Hematopoietic multipotent progenitor cell treated with erythropoietin and hydrocortisone succinate and interleukin-3 and kit ligand, for 6 days (in vitro differentiated cells): Measurements from ENCODE around the gene GDPD4.

Experiments
- DNase-seq: peaks from one replicate; pipeline ENCODE4 v3.0.0-alpha.2; 2015

The GDPD4 gene

GRCh38 chr11:77299528-77299993 is 1.9 kb downstream of the GDPD4 start:
- DNase-seq = peak; percentile 27

DNA sequence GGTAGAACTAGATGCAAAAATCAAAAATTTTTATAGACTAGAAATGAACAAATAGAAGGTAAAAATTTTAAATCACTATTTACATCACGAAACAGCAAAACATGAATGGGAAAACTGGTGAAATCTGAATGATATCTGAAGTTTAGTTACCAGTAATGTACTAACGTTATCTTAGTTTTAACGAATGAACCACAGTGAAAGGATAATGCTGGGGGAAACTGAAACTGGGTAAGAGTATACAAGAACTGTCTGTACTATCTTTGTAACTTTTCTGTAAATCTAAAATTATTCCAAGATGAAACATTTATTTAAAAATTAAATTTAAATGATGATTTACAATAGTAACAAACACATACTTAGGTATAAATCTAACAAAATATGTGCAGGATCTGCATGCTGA is 7.4 kb downstream of the GDPD4 start:
- no peak for DNase-seq

DNA sequence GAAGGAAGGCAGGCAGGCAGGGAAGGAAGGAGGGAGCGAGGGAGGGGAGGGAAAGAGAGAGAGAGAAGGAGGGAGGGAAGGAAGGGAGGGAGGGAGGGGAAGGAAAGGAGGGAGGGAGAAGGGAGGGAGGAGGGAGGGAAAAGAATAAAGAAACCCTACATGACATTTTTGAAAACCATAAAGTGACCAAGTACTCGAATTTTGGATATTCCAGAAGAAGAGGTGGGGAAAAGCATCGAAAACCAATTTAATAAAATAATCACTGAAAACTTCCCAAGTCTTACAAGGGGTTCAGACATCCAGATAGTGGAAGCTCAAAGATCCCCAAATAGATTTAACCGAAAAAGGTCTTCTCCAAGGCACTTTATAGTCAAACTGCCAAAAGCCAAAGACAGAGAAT is 11.7 kb downstream of the GDPD4 start:
- DNase-seq = no peak

DNA sequence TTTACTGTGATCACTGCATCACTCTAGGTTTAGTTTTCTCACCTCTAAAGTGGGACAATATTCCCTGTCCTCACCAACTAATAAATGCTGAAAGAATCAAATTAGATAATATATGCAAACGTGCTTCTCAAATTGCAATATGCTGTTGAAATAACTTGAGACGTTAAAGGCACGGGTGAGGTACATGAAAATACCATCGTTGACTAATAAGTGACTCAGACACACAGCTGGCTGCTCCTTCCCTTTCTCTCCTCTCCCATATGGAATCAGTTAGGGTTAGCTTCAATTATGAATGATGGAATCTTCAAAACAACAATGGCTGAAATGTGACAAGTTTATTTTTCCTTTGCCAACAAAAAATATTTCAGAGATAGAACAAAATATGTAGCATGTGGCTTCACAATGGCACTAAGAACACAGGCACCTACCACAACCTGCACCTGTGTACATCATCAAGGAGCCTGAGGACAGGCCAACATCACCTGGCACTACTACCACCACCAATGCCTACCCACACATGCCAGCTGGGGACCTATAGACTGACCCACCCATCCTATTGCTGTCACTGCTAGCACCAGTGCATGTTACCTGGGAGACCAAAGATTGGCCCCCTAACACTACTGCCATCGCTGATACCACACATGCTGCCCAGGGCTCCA is 13.7 kb downstream of the GDPD4 start:
- no peak for DNase-seq

- no peak for DNase-seq
Measured at GRCh38 chr11:77287136-77287535, 14.3 kb downstream of the GDPD4 start.

DNA sequence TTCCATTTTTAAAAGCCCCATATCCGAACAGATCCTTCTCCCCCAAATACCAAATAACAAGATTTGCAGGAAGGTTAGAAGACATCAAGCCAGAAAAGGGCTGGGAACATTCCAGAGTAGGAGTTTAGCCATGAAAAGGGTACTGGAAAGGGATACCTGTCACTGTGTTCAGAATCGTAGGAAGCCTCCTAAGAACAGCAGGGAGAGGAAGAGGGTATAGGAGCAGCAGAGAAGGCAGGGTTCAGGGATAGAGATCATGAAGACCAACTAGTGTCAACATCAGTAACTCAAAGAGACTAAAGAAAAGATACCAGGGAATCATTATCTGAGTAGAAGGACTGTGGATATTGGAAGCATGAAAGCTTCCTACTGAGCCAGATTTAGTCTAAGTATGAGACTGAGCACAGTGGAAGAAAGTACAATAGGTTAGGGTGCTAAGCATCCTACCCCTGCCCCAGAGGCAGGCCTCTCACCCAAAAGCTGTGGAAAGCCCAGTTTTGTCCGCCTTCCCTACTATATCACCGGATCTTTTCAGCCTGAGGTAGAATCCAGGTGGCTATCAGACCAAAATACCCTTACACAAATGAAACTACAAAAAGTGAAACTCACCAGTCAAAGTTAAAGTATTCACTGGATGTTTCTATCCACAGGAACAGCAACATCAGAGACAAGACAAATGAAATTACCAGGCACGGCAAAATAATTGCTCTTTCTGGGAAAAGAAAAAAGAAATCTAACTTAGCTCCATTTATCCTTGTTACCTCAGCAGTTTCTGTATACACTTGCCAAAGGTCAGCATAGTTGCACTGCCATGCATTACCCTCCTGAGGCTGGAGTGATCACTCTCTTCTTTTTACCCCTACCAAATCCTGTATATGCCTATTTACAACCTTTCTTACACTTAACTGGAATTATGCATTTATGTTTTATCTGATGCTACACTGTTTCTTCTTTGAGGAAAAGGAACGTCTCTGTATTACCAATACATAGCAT is 16.7 kb downstream of the GDPD4 start:
- no peak for DNase-seq

- no peak for DNase-seq
Measured at GRCh38 chr11:77283101-77283500, 18.4 kb downstream of the GDPD4 start.

DNA sequence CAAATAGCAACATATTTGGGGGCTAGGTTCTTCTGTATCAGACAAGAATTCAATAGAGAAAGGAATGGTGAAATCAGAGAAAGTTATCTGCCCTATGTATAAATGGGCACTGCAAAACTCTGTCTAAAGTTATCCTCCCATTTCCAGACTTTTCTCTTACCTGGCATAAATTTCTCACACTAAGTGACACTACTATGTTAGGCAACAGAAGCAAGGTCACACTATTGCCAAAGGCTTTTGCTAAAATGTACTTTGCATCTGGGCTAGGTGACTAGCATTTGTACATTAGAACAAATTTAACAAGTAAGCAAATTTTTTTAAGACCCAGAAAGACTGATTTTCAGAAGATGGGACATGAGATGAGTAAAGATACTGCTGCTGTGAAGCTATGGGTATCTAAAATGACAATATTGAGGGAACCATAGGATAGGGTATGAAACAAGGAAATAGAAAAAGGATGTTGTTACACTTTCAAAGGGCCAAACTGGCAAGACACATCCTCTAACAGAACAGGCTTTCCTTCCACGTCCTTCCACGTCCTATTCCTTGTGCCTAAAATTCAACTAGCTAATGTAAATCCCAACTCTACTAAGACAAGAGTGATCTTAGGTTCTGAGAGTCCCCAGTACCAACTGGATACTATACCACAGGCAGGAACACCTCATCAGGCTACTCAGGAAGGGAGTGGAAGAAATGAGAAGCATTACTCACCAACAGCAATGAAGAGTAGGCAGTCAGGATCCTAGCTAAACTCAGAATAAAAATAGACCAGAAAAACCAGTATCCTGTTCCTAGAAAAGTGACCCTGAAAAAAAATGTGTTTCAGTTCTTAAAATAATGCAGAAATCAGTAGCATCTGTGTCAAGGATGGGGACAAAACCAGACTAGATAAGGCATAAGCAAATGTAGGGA is 22.6 kb downstream of the GDPD4 start:
- no peak for DNase-seq

GRCh38 chr11:77276271-77276670 is 25.2 kb downstream of the GDPD4 start:
- DNase-seq = no peak

GRCh38 chr11:77270921-77271320 is 30.6 kb downstream of the GDPD4 start:
- no peak for DNase-seq

- no peak for DNase-seq
Measured at GRCh38 chr11:77269484-77270123, 31.9 kb downstream of the GDPD4 start.

DNA sequence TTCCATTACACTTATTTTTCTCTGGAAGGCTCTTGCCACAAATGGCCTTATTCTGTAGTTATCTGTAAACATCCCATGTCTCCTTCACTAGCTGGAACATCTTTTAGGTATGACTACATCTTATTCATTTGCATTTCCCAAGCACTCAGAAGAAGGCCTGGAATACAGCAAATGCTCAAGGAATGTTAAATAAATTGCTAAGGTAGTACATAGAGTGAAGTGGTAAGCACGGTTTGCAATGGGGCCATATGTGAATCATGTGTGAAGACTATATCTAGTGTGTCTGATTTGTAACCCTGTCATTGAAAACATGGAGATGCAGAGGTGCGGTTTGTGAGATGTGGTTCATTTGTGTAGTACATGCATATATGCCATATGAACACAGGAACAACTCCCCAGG is 33.5 kb downstream of the GDPD4 start:
- no peak for DNase-seq

- DNase-seq = no peak
Measured at GRCh38 chr11:77266766-77267165, 34.7 kb downstream of the GDPD4 start.

DNA sequence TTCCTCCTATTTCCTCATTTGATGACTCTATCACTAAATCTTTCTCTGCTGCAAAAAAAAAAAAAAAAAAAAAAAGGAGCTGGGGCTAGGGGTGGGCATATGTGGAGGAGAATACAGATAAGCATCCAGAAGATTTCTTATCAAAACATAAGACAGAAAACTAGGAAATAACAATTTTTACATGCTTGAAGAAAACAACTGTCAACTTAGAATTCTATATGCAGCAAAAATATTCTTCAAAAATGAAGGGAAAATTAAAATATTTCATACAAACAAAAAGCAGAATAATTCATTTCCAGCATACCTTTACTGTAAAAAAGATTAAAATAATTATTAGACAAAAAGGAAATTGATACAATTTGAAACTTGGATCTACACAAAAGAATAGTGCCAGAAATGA is 38.7 kb downstream of the GDPD4 start:
- no peak for DNase-seq

DNA sequence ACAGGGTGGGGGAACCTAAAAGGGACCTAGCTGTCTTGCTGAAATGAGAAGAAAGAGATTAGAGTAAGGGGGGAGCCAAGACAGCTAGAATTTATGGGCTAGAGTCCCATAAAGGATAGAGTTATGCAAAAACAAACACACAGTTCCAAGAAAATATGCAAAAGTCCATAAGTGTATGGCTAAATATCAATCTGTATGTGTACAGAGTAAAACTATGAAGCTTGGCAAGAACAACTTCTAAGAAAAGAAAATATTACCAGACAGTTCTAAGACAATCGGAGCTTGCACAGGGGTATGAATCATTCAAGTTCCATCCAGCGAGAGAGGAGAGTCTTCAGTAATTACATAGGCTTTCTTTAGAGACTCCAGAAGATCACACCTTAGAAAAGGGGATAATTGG is 41.8 kb downstream of the GDPD4 start:
- DNase-seq = no peak

- no peak for DNase-seq
Measured at GRCh38 chr11:77253690-77254089, 47.8 kb downstream of the GDPD4 start.

- no peak for DNase-seq
Measured at GRCh38 chr11:77252555-77253270, 48.8 kb downstream of the GDPD4 start.

DNA sequence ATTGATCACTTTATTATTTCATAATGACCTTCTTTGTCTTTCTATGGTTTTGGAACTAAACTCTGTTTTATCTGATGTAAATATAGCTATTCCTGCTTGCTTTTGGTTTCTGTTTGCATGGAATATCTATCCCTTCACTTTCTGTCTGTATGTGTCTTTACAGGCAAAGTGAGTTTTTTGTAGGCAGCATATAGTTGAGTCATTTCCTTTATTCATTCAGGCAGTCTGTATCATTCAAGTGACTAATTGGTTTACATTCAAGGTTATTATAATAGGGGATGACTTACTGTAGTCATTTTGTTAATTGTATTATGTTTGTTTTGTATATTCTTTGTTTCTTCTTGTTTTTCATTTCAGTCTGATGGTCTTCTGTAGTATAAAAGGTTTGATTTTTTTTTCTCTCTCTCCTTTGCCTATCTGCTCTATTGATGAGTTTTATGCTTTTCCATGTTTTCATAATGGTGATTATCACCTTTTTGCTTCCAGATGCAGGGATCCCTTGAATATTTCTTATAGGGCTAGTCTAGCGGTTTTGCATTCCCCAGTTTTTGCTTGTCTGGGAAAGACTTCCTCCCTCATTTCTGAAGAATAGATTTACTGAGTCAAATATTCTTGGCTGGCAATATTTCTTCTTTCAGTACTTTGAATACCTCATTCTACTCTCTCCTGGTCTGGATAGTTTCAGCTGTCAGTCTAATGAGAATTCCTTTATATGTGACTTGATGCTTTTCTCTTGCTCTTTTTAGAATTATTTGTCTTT is 50.4 kb downstream of the GDPD4 start:
- no peak for DNase-seq

- DNase-seq = no peak
Measured at GRCh38 chr11:77249427-77249826, 52.1 kb downstream of the GDPD4 start.

GRCh38 chr11:77244277-77245027 is 57.0 kb downstream of the GDPD4 start:
- no peak for DNase-seq
